GM13976 (cell line): ENCODE results near the gene KANSL1.

Experiments
- DNase-seq: peaks from one replicate; pipeline ENCODE4 v3.0.0; 2012; ENCODE audit warnings: low spot score
- in situ Hi-C: fragments of 300-500 bp; cut with MboI; formaldehyde crosslinking; loops from one replicate; pipeline ENCODE4 v1.12.0; 2022; ENCODE audit warnings: low sequenced_read_pairs, mixed read lengths, inconsistent platforms; ENCODE audit not compliant: unreplicated experiment
- TF ChIP-seq, protein P1 (sequence below): IDR thresholded peaks from 2 replicates; pipeline ENCODE4 v1.5.1; 2012; ENCODE audit warnings: borderline replicate concordance, mild to moderate bottlenecking; ENCODE audit not compliant: insufficient read depth; ENCODE audit errors: extremely low read depth, missing control alignments, control extremely low read depth

KANSL1 gene

DNA sequence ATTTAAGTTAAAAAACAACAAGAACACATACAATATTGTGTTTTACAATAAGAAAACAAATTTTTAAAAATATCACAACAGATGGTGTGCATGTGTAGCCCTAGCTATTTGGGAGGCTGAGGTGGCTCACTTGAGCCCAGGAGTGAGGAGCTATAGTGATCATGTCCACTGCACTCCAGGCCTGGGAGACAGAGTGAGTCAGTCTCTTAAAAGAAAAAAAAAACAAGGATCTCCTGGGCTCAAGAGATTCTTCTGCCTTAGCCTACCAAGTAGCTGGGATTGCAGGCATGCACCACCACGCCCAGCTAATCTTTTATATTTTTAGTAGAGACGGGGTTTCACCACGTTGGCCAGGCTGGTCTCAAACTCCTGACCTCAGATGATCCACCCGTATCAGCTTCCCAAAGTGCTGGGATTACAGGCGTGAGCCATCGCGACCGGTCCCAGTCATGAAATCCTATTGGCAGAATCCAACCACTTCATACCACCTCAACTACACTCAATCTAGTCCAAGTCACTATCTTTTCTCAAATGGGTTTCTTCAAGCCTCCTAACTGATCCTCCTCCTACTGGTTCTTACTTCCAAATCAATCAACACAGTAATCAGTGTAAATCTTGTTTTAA, 139.2 kb downstream of the KANSL1 start:
- no peak for DNase-seq
- TF ChIP-seq, protein P1, sequence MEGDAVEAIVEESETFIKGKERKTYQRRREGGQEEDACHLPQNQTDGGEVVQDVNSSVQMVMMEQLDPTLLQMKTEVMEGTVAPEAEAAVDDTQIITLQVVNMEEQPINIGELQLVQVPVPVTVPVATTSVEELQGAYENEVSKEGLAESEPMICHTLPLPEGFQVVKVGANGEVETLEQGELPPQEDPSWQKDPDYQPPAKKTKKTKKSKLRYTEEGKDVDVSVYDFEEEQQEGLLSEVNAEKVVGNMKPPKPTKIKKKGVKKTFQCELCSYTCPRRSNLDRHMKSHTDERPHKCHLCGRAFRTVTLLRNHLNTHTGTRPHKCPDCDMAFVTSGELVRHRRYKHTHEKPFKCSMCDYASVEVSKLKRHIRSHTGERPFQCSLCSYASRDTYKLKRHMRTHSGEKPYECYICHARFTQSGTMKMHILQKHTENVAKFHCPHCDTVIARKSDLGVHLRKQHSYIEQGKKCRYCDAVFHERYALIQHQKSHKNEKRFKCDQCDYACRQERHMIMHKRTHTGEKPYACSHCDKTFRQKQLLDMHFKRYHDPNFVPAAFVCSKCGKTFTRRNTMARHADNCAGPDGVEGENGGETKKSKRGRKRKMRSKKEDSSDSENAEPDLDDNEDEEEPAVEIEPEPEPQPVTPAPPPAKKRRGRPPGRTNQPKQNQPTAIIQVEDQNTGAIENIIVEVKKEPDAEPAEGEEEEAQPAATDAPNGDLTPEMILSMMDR, result no peak

DNA sequence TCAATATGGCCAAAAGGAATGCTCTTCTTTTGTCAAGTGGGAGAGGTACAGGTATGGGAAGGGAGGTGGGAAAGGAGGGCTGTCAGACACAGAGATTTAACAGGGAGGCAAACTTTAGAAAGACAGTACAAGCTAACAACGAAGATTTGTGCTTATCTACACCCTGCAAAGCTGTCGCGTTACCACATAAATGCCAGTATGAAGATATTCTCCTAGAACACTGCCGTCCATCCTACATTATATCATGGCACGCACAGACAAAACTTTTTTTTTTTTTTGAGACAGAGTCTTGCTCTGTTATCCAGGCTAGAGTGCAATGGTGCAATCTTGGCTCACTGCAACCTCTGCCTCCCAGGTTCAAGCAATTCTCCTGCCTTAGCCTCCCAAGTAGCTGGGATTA, 143.6 kb downstream of the KANSL1 start:
- TF ChIP-seq, protein P1, result no peak
- DNase-seq, result no peak
- in situ Hi-C loops, result no loop called here

More for the DNA sequence above, 139.2 kb downstream of the KANSL1 start:
- in situ Hi-C loops, result no loop called here

DNA sequence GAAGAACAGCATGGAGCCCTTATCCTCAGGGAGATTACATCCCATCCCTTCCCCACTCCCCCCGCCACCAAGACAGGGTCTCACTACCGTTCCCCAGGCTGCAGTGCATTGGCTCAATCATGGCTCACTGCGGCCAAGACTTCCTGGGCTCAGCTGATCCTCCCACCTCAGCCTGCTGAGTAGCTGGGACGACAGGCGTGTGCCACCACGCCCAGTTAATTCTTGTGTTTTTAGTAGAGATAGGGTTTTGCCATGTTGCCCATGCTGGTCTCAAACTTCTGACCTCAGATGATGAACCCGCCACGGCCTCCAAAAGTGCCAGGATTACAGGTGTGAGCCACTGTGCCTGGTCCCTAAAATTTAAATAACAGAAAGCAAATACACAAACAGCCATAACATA, 145.4 kb downstream of the KANSL1 start:
- in situ Hi-C loops, result no loop called here
- TF ChIP-seq, protein P1, result no peak
- DNase-seq, result no peak

DNA sequence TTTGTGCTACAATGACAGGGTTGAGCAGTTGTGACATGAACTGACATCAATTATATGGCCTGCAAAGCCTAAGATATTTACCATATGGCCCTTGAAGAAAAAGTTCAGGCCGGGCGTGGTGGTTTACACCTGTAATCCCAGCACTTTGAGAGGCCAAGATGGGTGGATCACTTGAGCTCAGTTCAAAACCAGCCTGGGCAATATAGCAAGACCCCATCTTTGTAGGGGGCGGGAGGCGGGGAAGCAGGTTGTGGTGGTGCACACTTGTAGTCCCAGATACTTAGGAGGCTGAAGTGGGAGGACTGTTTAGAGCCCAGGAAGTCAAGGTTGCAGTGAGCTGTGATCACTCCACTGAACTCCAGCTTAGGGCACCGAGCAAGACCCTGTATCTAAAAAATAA, 145.8 kb downstream of the KANSL1 start:
- no peak for DNase-seq
- TF ChIP-seq, protein P1, result no peak
- in situ Hi-C loops, result no loop called here

DNA sequence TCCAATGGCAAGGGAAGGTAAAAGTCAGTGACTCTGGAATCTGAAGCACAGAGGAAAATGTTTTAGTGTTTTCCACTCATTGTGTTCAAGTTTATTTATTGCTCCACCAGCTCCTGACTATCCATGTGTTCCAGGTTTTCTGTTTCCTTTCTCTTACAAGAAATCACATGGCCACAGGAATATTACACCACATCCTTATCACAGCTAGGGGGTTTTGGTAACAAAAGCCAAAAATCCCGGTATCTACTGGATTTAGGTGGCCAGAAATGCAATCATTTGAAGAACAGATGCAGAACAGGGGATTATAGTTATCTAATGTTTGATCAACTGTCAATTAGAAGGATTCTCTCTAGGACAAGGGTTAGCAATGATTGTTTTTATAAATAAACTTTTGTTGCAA, 146.3 kb downstream of the KANSL1 start:
- in situ Hi-C loops, result no loop called here
- TF ChIP-seq, protein P1, result no peak
- DNase-seq, result no peak

DNA sequence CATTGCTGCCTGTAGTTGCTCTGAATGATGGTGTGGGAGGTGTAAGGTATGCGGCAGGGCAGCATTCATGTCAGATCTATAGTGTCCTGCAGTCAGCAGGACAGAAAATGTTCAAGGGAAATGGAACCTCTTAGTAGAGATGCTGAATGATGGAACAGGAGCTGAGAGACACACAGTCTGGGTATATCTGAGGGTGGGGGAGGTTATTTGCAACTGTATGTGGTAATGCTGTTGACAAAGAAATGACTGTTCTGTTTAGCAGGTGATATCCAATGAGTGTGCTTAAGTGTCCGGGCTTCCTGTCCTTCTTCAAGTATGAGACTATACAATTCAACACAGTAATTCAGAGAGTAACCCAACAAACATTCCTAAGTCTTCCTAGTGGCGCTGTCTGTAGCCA, 147.6 kb downstream of the KANSL1 start:
- DNase-seq, result no peak
- TF ChIP-seq, protein P1, result no peak
- in situ Hi-C loops, result no loop called here

DNA sequence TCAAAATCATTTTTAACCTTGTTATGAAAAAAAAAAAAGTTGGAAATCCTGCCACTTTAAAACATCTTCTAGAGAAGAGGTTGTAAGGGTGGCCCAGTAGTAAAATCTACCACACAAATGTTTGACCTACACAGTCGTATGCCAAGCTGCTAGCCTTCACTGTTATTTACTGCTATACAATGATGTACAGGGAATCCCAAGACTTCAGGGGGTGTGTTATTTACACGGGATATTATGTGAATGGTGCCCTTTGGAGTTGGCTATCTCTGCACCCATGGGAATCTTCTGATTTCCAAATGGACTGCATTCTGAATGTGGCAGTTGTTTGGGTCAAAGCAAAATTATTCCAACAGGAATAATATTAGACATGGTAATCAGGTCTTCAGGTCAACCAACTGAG, 148.2 kb downstream of the KANSL1 start:
- no peak for DNase-seq
- in situ Hi-C loops, result no loop called here
- TF ChIP-seq, protein P1, result no peak
